Astrocyte (in vitro differentiated cells and primary cell): ENCODE results near the gene HOXB7. TPM values are rescaled to one million over a fixed set of nuclear protein-coding genes. Genes with fewer than 3 reads are reported as not detected.

Source experiments
- DNase-seq: peaks from one replicate; pipeline ENCODE4 v3.0.0-alpha.2; 2010; ENCODE audit warnings: low read depth
- FAIRE-seq: peaks from 2 replicates; lab custom pipeline; 2011; peaks lifted over from hg19 to GRCh38; lab: Jason Lieb, UNC
- H2AFZ ChIP-seq: 2 replicates; pipeline ENCODE4 v1.6.0; 2012; ENCODE audit warnings: low read depth, low read length, inconsistent platforms
- H3K27ac ChIP-seq: 2 replicates; pipeline ENCODE4 v1.5.1; 2011; ENCODE audit warnings: low read depth, low read length, inconsistent platforms
- H3K27me3 ChIP-seq: 2 replicates; pipeline ENCODE4 v1.6.0; 2011; ENCODE audit warnings: low read length, inconsistent platforms; ENCODE audit not compliant: insufficient read depth
- H3K36me3 ChIP-seq: 2 replicates; pipeline ENCODE4 v1.5.1; 2011; ENCODE audit warnings: low read length, inconsistent platforms; ENCODE audit not compliant: insufficient read depth
- H3K4me1 ChIP-seq: 2 replicates; pipeline ENCODE4 v1.5.1; 2011; ENCODE audit warnings: low read length, inconsistent platforms; ENCODE audit not compliant: insufficient read depth
- H3K4me2 ChIP-seq: 2 replicates; pipeline ENCODE4 v1.6.0; 2012; ENCODE audit warnings: low read length, inconsistent platforms
- H3K4me3 ChIP-seq: 2 replicates; pipeline ENCODE4 v1.5.1; 2011; ENCODE audit warnings: low read depth, mild to moderate bottlenecking, low read length, inconsistent platforms; ENCODE audit not compliant: insufficient read depth
- H3K79me2 ChIP-seq: 2 replicates; pipeline ENCODE4 v1.6.0; 2012; ENCODE audit warnings: mild to moderate bottlenecking, low read length, inconsistent platforms; ENCODE audit not compliant: insufficient read depth
- H3K9ac ChIP-seq: 2 replicates; pipeline ENCODE4 v1.6.0; 2012; ENCODE audit warnings: mild to moderate bottlenecking, low read length, inconsistent platforms
- H3K9me3 ChIP-seq: 2 replicates; pipeline ENCODE4 v1.5.1; 2012; ENCODE audit warnings: low read depth, mild to moderate bottlenecking, low read length, inconsistent platforms; ENCODE audit not compliant: insufficient read depth
- H4K20me1 ChIP-seq: 2 replicates; pipeline ENCODE4 v1.6.0; 2012; ENCODE audit warnings: low read length, inconsistent platforms; ENCODE audit not compliant: insufficient read depth
- H3K27ac Mint-ChIP-seq: one replicate; pipeline ENCODE4 v1.8.0; 2021; ENCODE audit warnings: mild to moderate bottlenecking, mixed read lengths; ENCODE audit not compliant: unreplicated experiment
- H3K27me3 Mint-ChIP-seq: one replicate; pipeline ENCODE4 v1.8.0; 2021; ENCODE audit warnings: low read depth, mixed read lengths; ENCODE audit not compliant: unreplicated experiment
- H3K36me3 Mint-ChIP-seq: one replicate; pipeline ENCODE4 v1.8.0; 2021; ENCODE audit warnings: low read depth, mixed read lengths; ENCODE audit not compliant: unreplicated experiment
- H3K4me1 Mint-ChIP-seq: one replicate; pipeline ENCODE4 v1.8.0; 2021; ENCODE audit warnings: low read depth, mixed read lengths; ENCODE audit not compliant: unreplicated experiment
- H3K4me3 Mint-ChIP-seq: one replicate; pipeline ENCODE4 v1.8.0; 2021; ENCODE audit warnings: mild to moderate bottlenecking, moderate library complexity, mixed read lengths; ENCODE audit not compliant: unreplicated experiment
- H3K9me3 Mint-ChIP-seq: one replicate; pipeline ENCODE4 v1.8.0; 2021; ENCODE audit warnings: mild to moderate bottlenecking, mixed read lengths; ENCODE audit not compliant: unreplicated experiment
- EZH2 ChIP-seq: IDR thresholded peaks from 2 replicates; pipeline ENCODE4 v1.6.1; 2012; ENCODE audit warnings: mild to moderate bottlenecking, low read length, inconsistent platforms; ENCODE audit not compliant: insufficient read depth
- total RNA-seq: library from RNA; stranded (reverse); gene quantifications from 2 replicates; pipeline ENCODE4 v1.2.1, GENCODE V29; 2021
- TF ChIP-seq, protein P1 (sequence below): IDR thresholded peaks from 2 replicates; pipeline ENCODE4 v1.5.1; 2011; ENCODE audit warnings: low read depth, mild to moderate bottlenecking, inconsistent platforms, low read length, moderate library complexity; ENCODE audit not compliant: insufficient read depth

HOXB7 gene
- total RNA-seq, 1 donor from 2014 or later = not detected

DNA sequence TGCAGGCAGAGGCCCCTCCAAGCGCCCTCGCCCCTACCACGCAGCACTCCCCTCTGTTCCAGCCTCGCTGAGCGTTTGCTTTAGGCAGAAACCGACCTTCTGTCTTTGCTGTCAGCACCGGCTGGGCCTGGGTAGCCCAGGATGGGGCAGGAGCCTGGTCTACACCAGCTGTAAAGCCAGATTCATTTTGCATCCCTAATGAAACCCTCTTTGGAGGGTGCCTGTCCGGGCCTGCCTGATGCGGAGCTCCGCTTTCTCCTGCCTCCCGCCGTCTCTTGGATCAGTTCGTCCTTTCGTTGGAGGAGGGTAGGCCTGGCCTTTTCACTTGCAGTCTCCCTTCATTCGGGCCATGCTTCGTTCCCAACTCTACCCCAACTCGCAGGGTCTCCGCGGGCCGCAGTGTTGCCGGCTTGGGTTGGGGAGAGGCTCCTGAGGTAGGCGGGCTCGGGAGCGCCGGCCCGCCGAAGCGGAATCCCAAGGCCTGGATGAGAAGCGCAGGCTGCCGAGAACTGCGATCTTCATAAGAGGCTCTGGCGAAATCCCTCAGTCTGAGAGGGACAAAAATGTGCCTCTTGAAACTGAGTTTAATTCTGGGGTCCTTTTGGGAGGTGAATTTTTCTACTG, 9.1 kb upstream of the HOXB7 start:
- H3K4me1 Mint-ChIP-seq = peaks cover 2% of the 10 kb centered on the region

DNA sequence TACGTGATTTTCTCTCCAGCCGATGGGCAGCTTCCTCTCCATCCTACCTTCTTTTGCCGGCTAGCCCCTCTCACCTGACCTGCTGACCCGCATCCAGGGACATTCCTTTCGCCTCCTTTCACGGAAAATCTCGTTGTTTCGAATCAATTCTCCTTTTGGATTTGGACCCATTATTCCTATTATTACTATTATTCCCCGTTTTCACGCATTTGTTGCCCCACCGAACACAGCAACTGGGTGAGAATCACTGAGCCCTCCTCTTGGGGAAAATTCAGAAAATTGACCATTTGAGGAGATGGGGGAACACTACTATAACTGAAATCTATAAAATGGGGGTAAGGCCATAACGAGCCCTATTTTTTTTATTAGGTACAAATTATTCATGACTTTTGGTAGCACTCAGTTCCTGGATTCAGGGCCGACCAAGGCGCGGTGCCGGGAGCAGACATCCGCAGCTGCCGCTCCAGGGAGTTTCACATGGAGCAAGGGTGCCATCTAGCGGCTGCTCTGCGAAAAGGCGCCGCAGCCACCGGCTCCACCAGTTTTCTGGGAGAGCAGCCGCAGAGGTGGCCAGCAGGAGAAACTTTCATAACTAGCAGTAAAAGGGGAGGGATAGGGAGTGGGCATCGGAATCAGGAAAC, 7.6 kb upstream of the HOXB7 start:
- no peak overlapping the region for H2AFZ ChIP-seq
- peaks cover 36% of the 10 kb centered on the region for H4K20me1 ChIP-seq
- Mint-ChIP-seq H3K4me1 (peaks cover 2% of the 10 kb centered on the region), H3K36me3 (peaks cover 4% of the 10 kb centered on the region), H3K9me3 (peaks cover 26% of the 10 kb centered on the region), H3K27me3 (peaks cover 91% of the 10 kb centered on the region), H3K27ac (peak overlapping the region; percentile 12), H3K4me3 (peak overlapping the region; percentile 34)
- H3K4me1 ChIP-seq = peaks cover 2% of the 10 kb centered on the region
- TF ChIP-seq EZH2 = no peak
- TF ChIP-seq, protein P1, sequence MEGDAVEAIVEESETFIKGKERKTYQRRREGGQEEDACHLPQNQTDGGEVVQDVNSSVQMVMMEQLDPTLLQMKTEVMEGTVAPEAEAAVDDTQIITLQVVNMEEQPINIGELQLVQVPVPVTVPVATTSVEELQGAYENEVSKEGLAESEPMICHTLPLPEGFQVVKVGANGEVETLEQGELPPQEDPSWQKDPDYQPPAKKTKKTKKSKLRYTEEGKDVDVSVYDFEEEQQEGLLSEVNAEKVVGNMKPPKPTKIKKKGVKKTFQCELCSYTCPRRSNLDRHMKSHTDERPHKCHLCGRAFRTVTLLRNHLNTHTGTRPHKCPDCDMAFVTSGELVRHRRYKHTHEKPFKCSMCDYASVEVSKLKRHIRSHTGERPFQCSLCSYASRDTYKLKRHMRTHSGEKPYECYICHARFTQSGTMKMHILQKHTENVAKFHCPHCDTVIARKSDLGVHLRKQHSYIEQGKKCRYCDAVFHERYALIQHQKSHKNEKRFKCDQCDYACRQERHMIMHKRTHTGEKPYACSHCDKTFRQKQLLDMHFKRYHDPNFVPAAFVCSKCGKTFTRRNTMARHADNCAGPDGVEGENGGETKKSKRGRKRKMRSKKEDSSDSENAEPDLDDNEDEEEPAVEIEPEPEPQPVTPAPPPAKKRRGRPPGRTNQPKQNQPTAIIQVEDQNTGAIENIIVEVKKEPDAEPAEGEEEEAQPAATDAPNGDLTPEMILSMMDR = peak; percentile 78
- no peak overlapping the region for H3K4me3 ChIP-seq
- H3K27me3 ChIP-seq = peaks cover 94% of the 10 kb centered on the region
- no peak for FAIRE-seq
- H3K27ac ChIP-seq = no peak overlapping the region
- no peaks in the 10 kb centered on the region for H3K79me2 ChIP-seq
- H3K4me2 ChIP-seq = peak overlapping the region; percentile 1
- H3K9me3 ChIP-seq = peaks cover 8% of the 10 kb centered on the region
- H3K9ac ChIP-seq = no peak overlapping the region
- no peaks in the 10 kb centered on the region for H3K36me3 ChIP-seq
- peak; percentile 38 for DNase-seq

More for the DNA sequence above, 9.1 kb upstream of the HOXB7 start:
- H2AFZ ChIP-seq = no peak overlapping the region
- H3K36me3 ChIP-seq = no peaks in the 10 kb centered on the region
- no peak overlapping the region for H3K27ac Mint-ChIP-seq
- H3K36me3 Mint-ChIP-seq = peaks cover 4% of the 10 kb centered on the region
- no peak overlapping the region for H3K4me3 ChIP-seq
- no peaks in the 10 kb centered on the region for H3K79me2 ChIP-seq
- peaks cover 98% of the 10 kb centered on the region for H3K27me3 ChIP-seq
- H4K20me1 ChIP-seq = peaks cover 29% of the 10 kb centered on the region
- peaks cover 23% of the 10 kb centered on the region for H3K9me3 Mint-ChIP-seq
- H3K4me2 ChIP-seq = no peak overlapping the region
- no peaks in the 10 kb centered on the region for H3K4me1 ChIP-seq
- TF ChIP-seq, protein P1 = no peak
- TF ChIP-seq EZH2 = peak; percentile 89
- DNase-seq (no peak), FAIRE-seq (no peak)
- H3K9me3 ChIP-seq = peaks cover 8% of the 10 kb centered on the region
- no peak overlapping the region for H3K9ac ChIP-seq
- H3K27ac ChIP-seq = no peak overlapping the region
- peaks cover 95% of the 10 kb centered on the region for H3K27me3 Mint-ChIP-seq
- H3K4me3 Mint-ChIP-seq = no peak overlapping the region
